Measurements from ENCODE around the gene TEX264.

GRCh38 chr3:51646091-51646490 is 25.0 kb upstream of the TEX264 start:
- no peak for TF ChIP-seq OSR1 (CRISPR knock-in tag; IDR thresholded peaks at IDR 0.05)
- TF ChIP-seq PPARA (CRISPR knock-in tag; IDR thresholded peaks at IDR 0.05; ENCODE audit: borderline replicate concordance) = no peak
- no peak for TF ChIP-seq ZFP3 (CRISPR knock-in tag; IDR thresholded peaks at IDR 0.05)
- TF ChIP-seq TOX (CRISPR knock-in tag; IDR thresholded peaks at IDR 0.05; ENCODE audit: borderline replicate concordance) = no peak
- TF ChIP-seq CREB5 (CRISPR knock-in tag; IDR thresholded peaks at IDR 0.05; ENCODE audit: low read depth) = no peak
- no peak for TF ChIP-seq PATZ1 (CRISPR knock-in tag; IDR thresholded peaks at IDR 0.05; ENCODE audit: borderline replicate concordance)

Data from SK-N-SH treated with all-trans-retinoic acid at 6 μM for 48 hours (cell line).